SIG-M5 treated with dmso at 0.1 percent for 504 hours (cell line): Measurements from ENCODE around the gene TBC1D22A.

Source experiments
- DNase-seq: peaks from one replicate; lab custom pipeline; 2025; ENCODE audit not compliant: unreplicated experiment; lab: John Stamatoyannopoulos, UW

Gene TBC1D22A

DNA sequence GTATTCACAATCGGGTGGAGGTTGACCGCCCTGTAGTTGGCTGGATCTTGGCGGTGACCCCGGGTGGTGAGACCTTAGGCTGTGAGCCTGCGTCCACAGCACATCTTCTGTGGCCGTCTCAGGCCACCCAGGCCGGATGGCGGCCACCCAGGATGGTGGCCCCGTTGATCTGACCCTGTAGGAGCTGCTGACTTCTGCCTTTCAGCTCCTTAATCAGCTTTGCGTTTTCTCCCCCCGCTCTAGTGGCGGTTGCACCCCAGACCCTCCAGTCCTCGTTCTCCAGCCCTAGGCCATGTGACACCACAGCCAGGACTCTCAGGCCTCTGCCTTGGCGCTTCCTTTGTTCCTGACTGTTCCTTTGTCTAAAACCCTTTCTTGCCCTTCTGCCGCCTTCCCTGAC, 244.0 kb downstream of the TBC1D22A start:
- DNase-seq, result no peak

GRCh38 chr22:47006869-47007268, 244.4 kb downstream of the TBC1D22A start:
- DNase-seq, result no peak

- DNase-seq, result no peak
Observed at GRCh38 chr22:47007496-47007895, 245.0 kb downstream of the TBC1D22A start.

GRCh38 chr22:47008208-47008885, 245.9 kb downstream of the TBC1D22A start:
- no peak for DNase-seq

DNA sequence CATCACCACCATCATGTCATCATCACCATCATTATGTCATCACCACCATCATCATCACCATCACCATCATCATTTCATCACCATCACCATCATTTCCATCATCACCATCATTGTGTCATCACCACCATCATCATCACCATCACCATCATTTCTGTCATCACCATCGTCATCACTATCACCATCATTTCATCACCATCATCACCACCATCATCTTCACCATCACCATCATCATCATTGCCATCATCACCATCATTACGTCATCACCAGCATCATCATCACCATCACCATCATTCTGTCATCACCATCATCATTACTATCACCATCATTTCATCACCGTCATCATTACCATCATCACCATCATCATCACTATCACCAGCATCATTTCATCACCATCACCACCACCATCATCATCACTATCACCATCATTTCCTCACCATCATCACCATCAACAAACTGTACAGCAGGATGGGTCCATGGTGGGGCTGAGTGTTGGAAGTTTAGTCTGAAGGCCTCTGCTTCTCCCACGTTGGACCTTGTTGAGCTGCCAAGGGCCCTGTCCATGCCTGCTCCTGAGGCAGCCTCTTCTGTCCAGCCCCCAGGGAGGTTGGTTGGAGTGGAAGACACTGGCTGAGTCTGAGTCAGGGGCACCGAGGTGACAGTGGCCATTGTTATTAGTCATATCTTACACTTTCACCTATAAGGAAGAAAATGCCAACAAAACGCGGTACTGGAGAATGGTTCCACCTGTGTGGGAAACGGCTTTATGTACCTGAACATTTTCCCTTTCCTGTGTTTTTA, 247.1 kb downstream of the TBC1D22A start:
- no peak for DNase-seq

GRCh38 chr22:47010211-47010610, 247.8 kb downstream of the TBC1D22A start:
- no peak for DNase-seq

- no peak for DNase-seq
Observed at GRCh38 chr22:47011131-47011858, 248.8 kb downstream of the TBC1D22A start.

GRCh38 chr22:47011859-47012258, 249.4 kb downstream of the TBC1D22A start:
- DNase-seq, result no peak

GRCh38 chr22:47012589-47013370, 250.3 kb downstream of the TBC1D22A start:
- DNase-seq, result no peak

DNA sequence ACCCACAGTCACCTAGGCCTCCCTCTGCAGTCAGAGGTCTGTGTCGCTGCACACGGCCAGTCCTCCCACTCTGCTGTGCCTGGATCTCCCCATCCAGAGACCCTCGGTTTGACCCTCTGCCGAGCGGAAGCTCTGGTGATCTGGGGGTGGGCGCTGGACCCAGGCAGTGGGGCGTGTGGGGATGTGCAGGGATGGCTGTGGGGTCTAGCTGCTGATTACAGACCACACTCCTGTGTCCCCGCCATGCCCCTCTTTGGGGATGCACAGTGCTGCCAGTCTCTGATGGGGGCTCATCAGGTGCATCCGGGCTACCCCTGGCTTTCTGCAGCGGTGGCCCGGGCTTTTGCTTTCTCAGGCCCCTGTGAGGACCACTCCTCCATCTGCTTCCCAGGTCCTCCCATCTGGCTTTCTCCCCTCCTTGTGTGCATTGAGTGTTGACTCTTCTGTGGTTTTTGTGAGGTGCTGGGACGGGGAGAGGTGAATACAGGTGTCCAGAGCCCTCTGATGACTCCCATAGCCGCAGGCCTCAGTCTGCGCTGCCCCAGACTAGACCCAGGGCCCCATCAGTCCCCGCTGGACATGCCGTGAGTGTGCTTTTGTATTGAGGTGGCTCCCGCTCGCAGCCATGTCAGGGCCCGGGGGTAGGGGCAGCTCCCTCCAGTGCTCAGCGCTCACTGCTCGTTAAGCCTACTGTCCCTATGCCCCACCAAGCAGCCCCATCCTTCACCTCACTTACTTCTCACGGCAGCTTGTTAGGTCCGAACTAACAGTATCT, 251.6 kb downstream of the TBC1D22A start:
- no peak for DNase-seq

GRCh38 chr22:47014636-47015345, 252.3 kb downstream of the TBC1D22A start:
- no peak for DNase-seq

DNA sequence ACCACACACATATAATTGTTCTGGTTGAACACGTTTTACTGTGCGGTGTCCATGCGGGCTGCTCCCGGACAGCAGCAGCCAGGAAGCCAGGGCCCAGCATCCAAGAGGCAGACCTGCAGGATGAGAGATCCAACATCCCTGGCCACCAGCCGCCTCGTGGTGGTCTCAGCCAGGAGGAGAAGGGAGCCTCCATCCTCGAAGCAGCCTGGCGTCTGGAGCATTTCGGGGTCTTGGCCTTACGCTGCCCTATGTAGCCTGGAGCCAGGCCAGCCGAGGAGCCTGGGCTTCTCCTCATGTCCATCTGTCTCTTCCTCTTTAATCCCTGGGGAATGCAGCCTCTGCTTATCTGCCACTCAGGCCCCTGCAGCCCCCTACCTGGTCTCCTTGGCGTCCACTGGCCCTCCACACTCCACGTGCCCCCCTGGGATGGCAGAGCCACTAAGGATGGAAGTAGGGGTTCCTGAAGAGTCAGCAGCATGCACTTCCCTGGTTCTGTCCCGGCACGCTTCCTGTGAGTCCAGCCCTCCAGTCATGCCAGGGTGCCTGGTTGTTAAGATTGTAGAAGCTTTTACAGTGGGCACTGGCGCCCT, 253.2 kb downstream of the TBC1D22A start:
- DNase-seq, result no peak

- DNase-seq, result no peak
Observed at GRCh38 chr22:47016631-47017030, 254.2 kb downstream of the TBC1D22A start.

- no peak for DNase-seq
Observed at GRCh38 chr22:47017245-47017644, 254.8 kb downstream of the TBC1D22A start.

DNA sequence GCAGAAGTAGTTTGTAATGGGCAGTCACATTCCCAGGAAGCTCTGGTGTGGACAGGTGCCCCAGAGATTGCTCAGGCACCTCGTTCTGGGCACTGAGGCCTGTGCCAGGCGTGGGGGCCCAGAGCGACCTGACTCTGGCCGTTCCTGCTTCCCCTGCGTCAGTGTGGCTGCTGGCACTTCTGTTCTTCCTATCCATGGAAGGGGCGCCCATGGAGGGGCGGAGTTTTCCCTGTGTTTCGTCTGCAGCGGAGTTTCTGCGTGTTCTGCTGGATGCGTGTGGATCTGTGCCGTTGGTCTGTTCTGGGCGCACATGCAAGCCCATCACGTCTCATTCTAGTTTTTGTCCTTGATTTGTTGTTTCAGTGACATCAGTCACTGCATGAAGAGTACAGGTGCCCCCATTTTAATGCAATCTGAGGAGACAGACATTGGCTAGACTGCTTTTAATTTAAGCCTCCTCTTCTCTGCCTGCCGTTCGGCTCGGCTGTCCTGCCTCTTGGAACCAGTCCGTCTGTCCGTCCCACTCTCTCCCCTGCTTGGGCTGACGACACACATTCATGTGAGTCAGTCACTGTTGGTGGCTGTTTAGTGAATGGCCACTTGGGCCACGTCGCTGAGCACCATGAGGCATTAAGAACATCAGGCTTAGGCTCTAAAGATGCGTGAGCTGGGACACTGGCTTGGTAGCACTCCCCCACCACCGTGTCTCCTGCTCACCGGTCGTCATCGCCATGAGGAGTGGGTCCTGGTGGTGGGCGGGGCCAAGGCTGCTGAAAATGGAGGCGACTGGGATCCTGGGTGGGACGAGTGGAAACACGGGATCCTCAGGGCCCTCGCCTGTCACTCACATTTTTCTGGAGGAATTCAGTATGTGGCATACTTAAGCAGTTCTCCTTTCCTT, 255.8 kb downstream of the TBC1D22A start:
- DNase-seq, result no peak

DNA sequence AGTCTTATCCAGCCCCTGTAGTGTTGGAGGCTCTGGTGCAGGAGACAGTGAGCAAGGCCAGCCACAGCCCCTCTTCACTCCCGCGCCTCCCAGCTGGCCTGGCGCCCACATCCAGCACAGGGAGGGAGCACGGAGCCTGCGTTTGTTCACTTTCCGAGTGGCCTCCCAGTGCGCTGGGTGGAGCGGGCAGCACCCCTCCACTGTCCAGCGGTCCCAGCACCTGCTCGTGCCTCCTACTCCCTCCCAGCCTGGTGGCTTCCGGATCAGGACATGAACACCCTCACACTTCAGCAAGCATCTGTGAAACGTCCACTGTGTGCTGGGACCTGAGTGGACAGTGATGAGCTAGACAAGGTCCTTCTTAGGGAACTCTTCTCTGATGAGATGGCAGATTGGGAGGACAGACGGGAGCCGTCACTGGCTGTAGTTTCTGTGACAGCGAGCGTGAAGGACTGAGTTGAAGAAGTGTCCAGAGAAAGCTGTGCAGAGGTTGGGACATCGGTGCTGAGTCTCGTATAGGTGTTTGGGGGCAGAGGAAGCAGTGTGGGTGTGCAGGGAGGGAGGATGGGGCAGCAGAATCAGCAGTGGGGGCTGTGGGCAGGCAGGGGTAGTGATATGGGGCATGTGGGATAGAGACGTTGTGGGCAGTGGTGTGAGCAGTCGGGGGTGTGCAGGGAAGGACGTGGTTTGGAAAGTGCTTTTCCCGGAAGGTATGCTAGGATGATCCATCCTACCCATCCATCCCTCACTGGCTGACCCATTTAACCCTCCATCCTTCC, 256.8 kb downstream of the TBC1D22A start:
- DNase-seq, result no peak

GRCh38 chr22:47020166-47020565, 257.7 kb downstream of the TBC1D22A start:
- DNase-seq, result no peak
